Endodermal cell (in vitro differentiated cells): ENCODE data around the gene CASP3. TPM values are rescaled to one million over a fixed set of nuclear protein-coding genes. Genes with fewer than 3 reads are reported as not detected.
"Not testable (repeated sequence)": the region's sequence is repeated elsewhere in the genome, so short reads cannot be mapped to it uniquely, and the experiment has no call there.

ENCODE experiments used
- DNase-seq: peaks from one replicate; pipeline ENCODE4 v3.0.0-alpha.2; 2017
- H3K27ac ChIP-seq: 2 replicates; pipeline ENCODE4 v1.5.1; 2013; ENCODE audit warnings: mild to moderate bottlenecking, low read depth, low read length, moderate library complexity
- H3K27me3 ChIP-seq: 2 replicates; pipeline ENCODE4 v1.6.1; 2013; ENCODE audit warnings: mild to moderate bottlenecking, low read length, moderate library complexity; ENCODE audit not compliant: insufficient read depth, control insufficient read depth, poor library complexity, severe bottlenecking
- H3K36me3 ChIP-seq: 2 replicates; pipeline ENCODE4 v1.7.0; 2013; ENCODE audit warnings: mild to moderate bottlenecking, low read length, moderate library complexity; ENCODE audit not compliant: control insufficient read depth, insufficient read depth
- H3K4me1 ChIP-seq: one replicate; pipeline ENCODE4 v1.7.0; 2013; ENCODE audit warnings: low read length; ENCODE audit not compliant: control insufficient read depth, insufficient read depth
- H3K4me3 ChIP-seq: 2 replicates; pipeline ENCODE4 v1.5.1; 2013; ENCODE audit warnings: mild to moderate bottlenecking, low read length, moderate library complexity
- H3K9ac ChIP-seq: 2 replicates; pipeline ENCODE4 v1.6.1; 2013; ENCODE audit warnings: mild to moderate bottlenecking, low read length, moderate library complexity; ENCODE audit not compliant: poor library complexity, severe bottlenecking; ENCODE audit errors: extremely low read depth
- H3K9me3 ChIP-seq: 2 replicates; pipeline ENCODE4 v1.6.1; 2013; ENCODE audit warnings: mild to moderate bottlenecking, low read length, moderate library complexity; ENCODE audit not compliant: control insufficient read depth
- H3K27ac Mint-ChIP-seq: 2 replicates; pipeline ENCODE4 v1.8.0; 2020; ENCODE audit warnings: mixed read lengths
- H3K27me3 Mint-ChIP-seq: 2 replicates; pipeline ENCODE4 v1.8.0; 2021; ENCODE audit warnings: mild to moderate bottlenecking, mixed read lengths; ENCODE audit not compliant: insufficient read depth
- H3K36me3 Mint-ChIP-seq: 2 replicates; pipeline ENCODE4 v1.8.0; 2020; ENCODE audit warnings: low read depth, mixed read lengths
- H3K4me1 Mint-ChIP-seq: 2 replicates; pipeline ENCODE4 v1.8.0; 2020; ENCODE audit warnings: mixed read lengths
- H3K4me3 Mint-ChIP-seq: 2 replicates; pipeline ENCODE4 v1.8.0; 2020; ENCODE audit warnings: mild to moderate bottlenecking, moderate library complexity, mixed read lengths
- H3K9me3 Mint-ChIP-seq: 2 replicates; pipeline ENCODE4 v1.8.0; 2020; ENCODE audit warnings: mild to moderate bottlenecking, mixed read lengths
- WGBS, 2 experiments: methylation state at CpG; one replicate each; pipeline versions ENCODE4 v1.1.5 to v1.1.7; 2013; ENCODE audit warnings: missing lambda C conversion rate in 2 of 2, mixed read lengths in 1 of 2; ENCODE audit not compliant: insufficient coverage in 1 of 2, insufficient read length in 1 of 2; 5-methylcytosine and 5-hydroxymethylcytosine counted together
- total RNA-seq, 2 donors: library from RNA; stranded (reverse); fragmentation: NEBNext Ultra II Directional in 1 of 2; extraction: Animal tissue kit (Norgen Biotek cat#: 25700) in 1 of 2; gene quantifications; 2 replicates in 1 of 2; 3 replicates in 1 of 2; pipeline ENCODE4 v1.2.1, GENCODE V29; 2021
- TF ChIP-seq, protein P1 (sequence below): fragments of 200-600 bp; sonication (generic); conservative IDR thresholded peaks from 2 replicates; pipeline ENCODE4 v1.5.0; 2021; ENCODE audit warnings: antibody characterized with exemption, mild to moderate bottlenecking

CASP3 gene
- total RNA-seq, 2 donors from 2014 or later = 49.8 to 62.9 TPM

DNA sequence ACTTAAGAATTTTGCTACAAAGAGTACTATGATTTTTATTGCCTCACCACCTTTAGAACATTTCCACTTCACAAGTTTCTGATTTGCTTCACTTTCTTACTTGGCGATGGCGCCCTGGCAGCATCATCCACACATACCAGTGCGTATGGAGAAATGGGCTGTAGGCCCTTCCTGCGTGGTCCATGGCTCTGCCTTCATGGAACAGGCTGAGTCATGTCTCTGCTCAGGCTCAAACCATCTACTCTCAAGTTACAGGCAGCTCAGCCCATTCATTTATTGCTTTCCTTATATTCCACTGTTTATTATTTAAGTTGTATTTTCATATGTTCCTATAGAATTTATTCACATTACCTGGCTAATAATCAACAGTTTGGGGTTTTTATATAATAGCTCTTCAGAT, 21.1 kb downstream of the CASP3 start:
- peaks cover 83% of the 10 kb centered on the region for H3K36me3 Mint-ChIP-seq
- no peaks in the 10 kb centered on the region for H3K27me3 Mint-ChIP-seq
- Histone ChIP-seq H3K4me1 (no peaks in the 10 kb centered on the region), H3K9me3 (peaks cover 5% of the 10 kb centered on the region), H3K4me3 (no peak overlapping the region), H3K36me3 (peaks cover 67% of the 10 kb centered on the region), H3K9ac (no peak overlapping the region), H3K27ac (no peak overlapping the region), H3K27me3 (no peaks in the 10 kb centered on the region)
- DNase-seq = no peak
- H3K27ac Mint-ChIP-seq = no peak overlapping the region
- TF ChIP-seq, protein P1, sequence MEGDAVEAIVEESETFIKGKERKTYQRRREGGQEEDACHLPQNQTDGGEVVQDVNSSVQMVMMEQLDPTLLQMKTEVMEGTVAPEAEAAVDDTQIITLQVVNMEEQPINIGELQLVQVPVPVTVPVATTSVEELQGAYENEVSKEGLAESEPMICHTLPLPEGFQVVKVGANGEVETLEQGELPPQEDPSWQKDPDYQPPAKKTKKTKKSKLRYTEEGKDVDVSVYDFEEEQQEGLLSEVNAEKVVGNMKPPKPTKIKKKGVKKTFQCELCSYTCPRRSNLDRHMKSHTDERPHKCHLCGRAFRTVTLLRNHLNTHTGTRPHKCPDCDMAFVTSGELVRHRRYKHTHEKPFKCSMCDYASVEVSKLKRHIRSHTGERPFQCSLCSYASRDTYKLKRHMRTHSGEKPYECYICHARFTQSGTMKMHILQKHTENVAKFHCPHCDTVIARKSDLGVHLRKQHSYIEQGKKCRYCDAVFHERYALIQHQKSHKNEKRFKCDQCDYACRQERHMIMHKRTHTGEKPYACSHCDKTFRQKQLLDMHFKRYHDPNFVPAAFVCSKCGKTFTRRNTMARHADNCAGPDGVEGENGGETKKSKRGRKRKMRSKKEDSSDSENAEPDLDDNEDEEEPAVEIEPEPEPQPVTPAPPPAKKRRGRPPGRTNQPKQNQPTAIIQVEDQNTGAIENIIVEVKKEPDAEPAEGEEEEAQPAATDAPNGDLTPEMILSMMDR = no peak
- peaks cover 22% of the 10 kb centered on the region for H3K9me3 Mint-ChIP-seq
- 93 to 100% methylated on average over 3 to 4 of the region's 4 CpGs for WGBS, 2 experiments
- peaks cover 8% of the 10 kb centered on the region for H3K4me1 Mint-ChIP-seq
- no peak overlapping the region for H3K4me3 Mint-ChIP-seq

DNA sequence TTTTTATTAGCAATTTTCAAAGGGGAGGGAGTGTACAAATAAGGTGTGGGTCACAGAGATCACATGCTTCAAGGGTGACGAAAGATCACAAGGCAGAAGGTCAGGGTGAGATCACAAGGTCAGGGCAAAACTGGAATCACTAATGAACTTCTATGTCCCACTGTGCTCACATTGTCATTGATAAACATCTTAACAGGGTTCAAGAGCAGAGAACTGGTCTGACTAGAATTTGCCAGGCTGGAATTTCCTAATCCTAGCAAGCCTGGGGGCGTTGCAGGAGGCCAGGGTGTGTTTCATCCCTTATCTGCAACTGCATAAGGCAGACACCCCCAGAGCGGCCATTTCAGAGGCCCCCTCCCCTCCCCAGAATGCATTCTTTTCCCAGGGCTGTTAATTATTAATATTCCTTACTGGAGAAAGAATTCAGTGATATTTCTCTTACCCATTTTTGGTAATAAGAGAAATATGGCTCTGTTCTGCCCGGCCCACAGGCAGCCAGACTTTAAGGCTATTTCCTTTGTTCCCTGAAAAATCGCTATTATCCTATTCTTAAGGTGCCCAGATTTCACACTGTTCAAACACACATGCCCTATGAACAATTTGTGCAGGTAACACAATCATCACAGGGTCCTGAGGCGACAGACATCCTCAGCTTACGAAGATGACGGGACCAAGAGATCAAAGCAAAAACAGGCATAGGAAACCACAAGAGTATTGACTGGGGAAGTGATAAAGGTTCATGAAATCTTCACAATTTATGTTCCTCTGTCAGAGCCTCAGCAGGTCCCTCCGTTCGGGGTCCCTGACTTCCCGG, 23.3 kb downstream of the CASP3 start:
- H3K36me3 ChIP-seq = peaks cover 48% of the 10 kb centered on the region
- Mint-ChIP-seq H3K9me3 (peaks cover 22% of the 10 kb centered on the region), H3K36me3 (peaks cover 79% of the 10 kb centered on the region), H3K27ac (peak overlapping the region; percentile 74)
- H3K9ac ChIP-seq, H3K27me3 ChIP-seq, H3K4me1 ChIP-seq, H3K4me3 Mint-ChIP-seq, H3K27ac ChIP-seq, H3K4me1 Mint-ChIP-seq, H3K9me3 ChIP-seq, H3K27me3 Mint-ChIP-seq: not testable (repeated sequence)
- peak overlapping the region; percentile 12 for H3K4me3 ChIP-seq
- peak; percentile 63 for DNase-seq
- WGBS, 2 experiments = 90 to 97% methylated on average over 5 to 10 of the region's 11 CpGs

DNA sequence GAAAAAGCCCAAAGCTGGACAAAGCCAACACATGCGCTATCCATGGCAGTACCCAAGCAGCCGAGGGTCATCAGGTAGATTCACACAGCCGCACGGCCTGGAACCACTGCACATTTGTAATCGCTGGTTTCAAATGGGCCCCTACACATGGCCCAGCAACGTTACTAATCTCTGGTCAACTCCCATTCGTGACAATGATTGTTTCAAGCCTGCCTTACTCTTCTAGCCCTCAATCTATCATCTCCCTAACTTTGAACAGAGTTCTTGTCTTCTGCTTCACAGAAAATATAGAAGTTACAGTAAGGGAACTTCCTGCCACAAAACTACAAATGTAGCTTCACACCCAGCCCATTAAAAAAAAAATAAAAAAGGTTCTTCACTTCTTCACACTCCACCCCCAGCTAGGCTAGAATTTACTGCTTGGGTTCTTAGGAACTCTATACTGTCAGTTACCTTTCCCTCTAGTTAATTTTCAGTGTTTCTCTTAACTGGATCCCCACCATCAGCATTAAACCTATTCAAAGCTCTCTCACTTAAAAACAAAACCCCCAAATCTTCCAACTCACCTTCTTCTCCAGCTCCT, 24.2 kb downstream of the CASP3 start:
- H3K27ac Mint-ChIP-seq = peak overlapping the region; percentile 6
- H3K4me3 Mint-ChIP-seq = no peak overlapping the region
- no peaks in the 10 kb centered on the region for H3K27me3 Mint-ChIP-seq
- Histone ChIP-seq H3K27me3 (no peaks in the 10 kb centered on the region), H3K9me3 (peaks cover 5% of the 10 kb centered on the region), H3K36me3 (peaks cover 39% of the 10 kb centered on the region), H3K27ac (no peak overlapping the region), H3K4me3 (no peak overlapping the region), H3K9ac (no peak overlapping the region), H3K4me1 (no peaks in the 10 kb centered on the region)
- TF ChIP-seq, protein P1 = no peak
- peaks cover 22% of the 10 kb centered on the region for H3K9me3 Mint-ChIP-seq
- H3K4me1 Mint-ChIP-seq = peaks cover 8% of the 10 kb centered on the region
- WGBS, 2 experiments = 92 to 99% methylated on average over 7 of the region's 7 CpGs
- H3K36me3 Mint-ChIP-seq = peaks cover 70% of the 10 kb centered on the region
- no peak for DNase-seq

DNA sequence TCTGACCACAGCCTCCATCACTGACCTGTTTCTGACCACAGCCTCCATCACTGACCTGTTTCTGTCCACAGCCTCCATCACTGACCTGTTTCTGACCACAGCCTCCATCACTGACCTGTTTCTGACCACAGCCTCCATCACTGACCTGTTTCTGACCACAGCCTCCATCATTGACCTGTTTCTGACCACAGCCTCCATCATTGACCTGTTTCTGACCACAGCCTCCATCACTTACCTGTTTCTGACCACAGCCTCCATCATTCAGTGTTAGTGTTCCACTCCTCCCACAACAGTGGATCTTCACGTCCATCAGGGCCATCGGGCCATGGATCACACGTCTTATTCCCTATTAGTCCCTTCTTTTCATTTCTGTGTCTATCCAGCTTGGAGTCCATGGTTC, 24.7 kb downstream of the CASP3 start:
- not testable (repeated sequence) for H3K27ac Mint-ChIP-seq, H3K4me1 ChIP-seq, H3K4me3 Mint-ChIP-seq, H3K27ac ChIP-seq, DNase-seq, H3K27me3 ChIP-seq, H3K4me3 ChIP-seq, H3K4me1 Mint-ChIP-seq, H3K27me3 Mint-ChIP-seq, H3K9ac ChIP-seq, H3K9me3 ChIP-seq
- peaks cover 33% of the 10 kb centered on the region for H3K36me3 ChIP-seq
- Mint-ChIP-seq H3K9me3 (peaks cover 22% of the 10 kb centered on the region), H3K36me3 (peaks cover 65% of the 10 kb centered on the region)
- whole genome bisulfite sequencing, 2 experiments = 95 to 100% methylated on average over 3 of the region's 3 CpGs
